Osteoblast (primary cell): ENCODE measurements around the gene CHD2. TPM values are rescaled to one million over a fixed set of nuclear protein-coding genes. Genes with fewer than 3 reads are reported as not detected.

Experiments
- DNase-seq: peaks from one replicate; pipeline ENCODE4 v3.0.0; 2011; ENCODE audit warnings: low spot score, mixed read lengths; ENCODE audit not compliant: insufficient read length; ENCODE audit errors: missing footprints
- H2AFZ ChIP-seq: 2 replicates; pipeline ENCODE4 v1.6.0; 2011; ENCODE audit warnings: mild to moderate bottlenecking, low read length
- H3K27ac ChIP-seq: 2 replicates; pipeline ENCODE4 v1.5.1; 2011; ENCODE audit warnings: mild to moderate bottlenecking, low read depth, low read length, moderate library complexity
- H3K27me3 ChIP-seq: 2 replicates; pipeline ENCODE4 v1.6.0; 2012; ENCODE audit warnings: mild to moderate bottlenecking, control low read depth, inconsistent platforms, low read length, moderate library complexity; ENCODE audit not compliant: insufficient read depth
- H3K36me3 ChIP-seq: 2 replicates; pipeline ENCODE4 v1.5.1; 2011; ENCODE audit warnings: mild to moderate bottlenecking, low read length, control low read depth, moderate library complexity; ENCODE audit not compliant: insufficient read depth
- H3K4me1 ChIP-seq: 2 replicates; pipeline ENCODE4 v1.5.1; 2011; ENCODE audit warnings: mild to moderate bottlenecking, low read length, control low read depth, moderate library complexity; ENCODE audit not compliant: insufficient read depth
- H3K4me2 ChIP-seq: 2 replicates; pipeline ENCODE4 v1.6.0; 2011; ENCODE audit warnings: mild to moderate bottlenecking, low read length; ENCODE audit not compliant: insufficient read depth
- H3K4me3 ChIP-seq: fragments of 200-600 bp; sonication (generic); 3 replicates; pipeline ENCODE4 v1.5.1; 2012; ENCODE audit warnings: mild to moderate bottlenecking, low read length, inconsistent platforms; ENCODE audit not compliant: insufficient read depth
- H3K79me2 ChIP-seq: 2 replicates; pipeline ENCODE4 v1.6.0; 2012; ENCODE audit warnings: mild to moderate bottlenecking, low read length, control low read depth, inconsistent platforms; ENCODE audit not compliant: insufficient read depth
- H3K9me3 ChIP-seq: 2 replicates; pipeline ENCODE4 v1.5.1; 2011; ENCODE audit warnings: low read depth, low read length, control low read depth
- H4K20me1 ChIP-seq: 2 replicates; pipeline ENCODE4 v1.6.0; 2012; ENCODE audit warnings: mild to moderate bottlenecking, low read length, control low read depth; ENCODE audit not compliant: insufficient read depth
- total RNA-seq: library from RNA; depleted of rRNA; stranded (reverse); fragments of >200 nt; gene quantifications from 2 replicates; pipeline ENCODE4 v1.2.3, GENCODE V29; 2012
- TF ChIP-seq, protein P1 (sequence below): IDR thresholded peaks from 2 replicates; pipeline ENCODE4 v1.5.1; 2011; ENCODE audit warnings: mild to moderate bottlenecking, low read depth, low read length, moderate library complexity; ENCODE audit errors: extremely low read depth

The CHD2 gene
- total RNA-seq, 1 donor: 98.8 TPM

DNA sequence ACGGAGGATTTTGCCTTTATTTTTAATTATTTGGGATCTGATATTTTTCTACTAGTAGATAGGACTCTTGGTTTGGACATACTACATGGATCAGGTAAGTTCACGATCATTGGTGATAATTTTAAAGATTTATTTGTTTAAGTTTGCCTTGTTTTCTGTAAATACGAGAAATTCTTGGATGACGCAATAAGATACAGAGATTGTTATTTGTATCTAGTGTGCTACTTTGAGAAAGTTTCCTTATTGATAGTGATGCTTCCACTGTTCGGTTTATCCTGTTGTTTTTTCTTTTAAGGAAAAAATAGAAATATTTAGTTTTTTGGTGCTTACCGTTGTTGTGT, 577 bp downstream of the CHD2 start:
- peaks cover 31% of the 10 kb centered on the region for H3K36me3 ChIP-seq
- no peak for DNase-seq
- no peaks in the 10 kb centered on the region for H3K9me3 ChIP-seq
- H4K20me1 ChIP-seq: no peaks in the 10 kb centered on the region
- H3K4me2 ChIP-seq: peak overlapping the region; percentile 94
- H3K79me2 ChIP-seq: peaks cover 97% of the 10 kb centered on the region
- H3K4me1 ChIP-seq: peaks cover 23% of the 10 kb centered on the region
- no peak overlapping the region for H2AFZ ChIP-seq
- TF ChIP-seq, protein P1, sequence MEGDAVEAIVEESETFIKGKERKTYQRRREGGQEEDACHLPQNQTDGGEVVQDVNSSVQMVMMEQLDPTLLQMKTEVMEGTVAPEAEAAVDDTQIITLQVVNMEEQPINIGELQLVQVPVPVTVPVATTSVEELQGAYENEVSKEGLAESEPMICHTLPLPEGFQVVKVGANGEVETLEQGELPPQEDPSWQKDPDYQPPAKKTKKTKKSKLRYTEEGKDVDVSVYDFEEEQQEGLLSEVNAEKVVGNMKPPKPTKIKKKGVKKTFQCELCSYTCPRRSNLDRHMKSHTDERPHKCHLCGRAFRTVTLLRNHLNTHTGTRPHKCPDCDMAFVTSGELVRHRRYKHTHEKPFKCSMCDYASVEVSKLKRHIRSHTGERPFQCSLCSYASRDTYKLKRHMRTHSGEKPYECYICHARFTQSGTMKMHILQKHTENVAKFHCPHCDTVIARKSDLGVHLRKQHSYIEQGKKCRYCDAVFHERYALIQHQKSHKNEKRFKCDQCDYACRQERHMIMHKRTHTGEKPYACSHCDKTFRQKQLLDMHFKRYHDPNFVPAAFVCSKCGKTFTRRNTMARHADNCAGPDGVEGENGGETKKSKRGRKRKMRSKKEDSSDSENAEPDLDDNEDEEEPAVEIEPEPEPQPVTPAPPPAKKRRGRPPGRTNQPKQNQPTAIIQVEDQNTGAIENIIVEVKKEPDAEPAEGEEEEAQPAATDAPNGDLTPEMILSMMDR: no peak
- peak overlapping the region; percentile 83 for H3K4me3 ChIP-seq
- H3K27me3 ChIP-seq: no peaks in the 10 kb centered on the region
- H3K27ac ChIP-seq: peak overlapping the region; percentile 100

- peaks cover 31% of the 10 kb centered on the region for H3K36me3 ChIP-seq
- H3K9me3 ChIP-seq: no peaks in the 10 kb centered on the region
- H3K27ac ChIP-seq: peak overlapping the region; percentile 100
- no peak for DNase-seq
- no peaks in the 10 kb centered on the region for H3K27me3 ChIP-seq
- no peak overlapping the region for H2AFZ ChIP-seq
- peak overlapping the region; percentile 94 for H3K4me2 ChIP-seq
- peaks cover 29% of the 10 kb centered on the region for H3K4me1 ChIP-seq
- peaks cover 97% of the 10 kb centered on the region for H3K79me2 ChIP-seq
- peak overlapping the region; percentile 83 for H3K4me3 ChIP-seq
- no peaks in the 10 kb centered on the region for H4K20me1 ChIP-seq
- TF ChIP-seq, protein P1: no peak
These were observed 1.1 kb downstream of the CHD2 start for GRCh38 chr15:92901072-92901761.

GRCh38 chr15:92901995-92902394, 1.9 kb downstream of the CHD2 start:
- H3K4me1 ChIP-seq: peaks cover 36% of the 10 kb centered on the region
- H3K36me3 ChIP-seq: peaks cover 31% of the 10 kb centered on the region
- DNase-seq: no peak
- TF ChIP-seq, protein P1: no peak
- H3K4me3 ChIP-seq: peak overlapping the region; percentile 83
- no peaks in the 10 kb centered on the region for H3K9me3 ChIP-seq
- peak overlapping the region; percentile 100 for H3K27ac ChIP-seq
- H3K27me3 ChIP-seq: no peaks in the 10 kb centered on the region
- no peak overlapping the region for H2AFZ ChIP-seq
- peak overlapping the region; percentile 94 for H3K4me2 ChIP-seq
- H3K79me2 ChIP-seq: peaks cover 97% of the 10 kb centered on the region
- no peaks in the 10 kb centered on the region for H4K20me1 ChIP-seq

DNA sequence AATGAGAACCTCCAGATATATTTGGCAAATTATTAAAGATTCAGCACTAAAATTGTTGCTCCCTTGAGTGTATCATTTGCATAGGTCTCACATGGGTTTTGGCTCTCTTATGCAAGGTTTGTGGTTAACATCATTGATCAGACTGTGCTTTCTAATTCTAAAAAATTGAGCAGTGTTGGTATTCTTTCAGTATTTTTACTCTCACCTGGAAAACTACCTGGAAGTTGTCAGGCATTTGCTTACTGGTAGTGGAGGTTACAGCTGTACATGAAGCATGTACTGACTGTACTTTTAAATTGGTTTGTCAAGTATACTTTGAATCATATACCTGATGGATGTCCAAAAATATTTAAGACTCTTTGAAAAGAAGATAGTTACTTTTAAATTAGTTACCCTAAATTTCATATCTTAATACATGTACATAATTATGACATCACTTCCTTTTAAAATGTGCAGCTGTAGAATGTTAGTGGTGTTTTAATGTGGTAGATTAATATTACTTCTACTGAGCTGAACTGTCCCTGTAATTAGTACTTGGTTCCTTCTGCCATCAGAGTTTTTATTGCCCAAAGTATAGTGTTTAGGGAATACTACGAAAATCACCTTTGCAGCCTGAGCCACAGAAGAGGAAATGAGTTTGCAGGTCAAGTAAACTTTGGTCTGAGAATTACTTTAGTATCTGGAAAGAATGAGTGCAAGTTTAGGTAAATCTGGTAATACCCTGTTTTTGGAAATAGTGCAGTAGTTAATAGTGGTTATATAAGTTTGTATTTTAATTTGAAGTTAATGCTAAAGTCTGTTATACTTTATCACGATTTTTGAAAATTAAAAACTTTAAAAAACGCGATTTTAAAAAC, 2.8 kb downstream of the CHD2 start:
- no peak overlapping the region for H2AFZ ChIP-seq
- peaks cover 95% of the 10 kb centered on the region for H3K79me2 ChIP-seq
- peak overlapping the region; percentile 83 for H3K4me3 ChIP-seq
- TF ChIP-seq, protein P1: no peak
- DNase-seq: no peak
- peaks cover 21% of the 10 kb centered on the region for H3K36me3 ChIP-seq
- H3K9me3 ChIP-seq: no peaks in the 10 kb centered on the region
- peak overlapping the region; percentile 94 for H3K4me2 ChIP-seq
- H3K27me3 ChIP-seq: no peaks in the 10 kb centered on the region
- H4K20me1 ChIP-seq: peaks cover 3% of the 10 kb centered on the region
- H3K4me1 ChIP-seq: peaks cover 46% of the 10 kb centered on the region
- H3K27ac ChIP-seq: peak overlapping the region; percentile 100
